HCT116 (cell line): ENCODE measurements around the gene MCC. TPM values are rescaled to one million over a fixed set of nuclear protein-coding genes. Genes with fewer than 3 reads are reported as not detected.
A peak's percentile ranks its signal among the peaks of the same experiment; 100 is the strongest.

Experiments used
- ATAC-seq: fragments of 200-7000 bp; cut with Tn5 transposase; 2 replicates; pipeline ENCODE4 v1.9.1; 2020; ENCODE audit warnings: mild to moderate bottlenecking, moderate library complexity
- BruUV-seq: library from RNA; stranded (reverse); fragments of 400-500 nt; replicated peaks from 2 replicates; lab custom pipeline; 2021; lab: Mats Ljungman, UMichigan
- CTCF ChIA-PET: fragments of 300-600 bp; sonication (Branson Sonifier 250); formaldehyde crosslinking; loops from one replicate; lab custom pipeline; 2021; ENCODE audit warnings: antibody characterized with exemption; lab: Charles Lee
- POLR2A ChIA-PET: fragments of 300-600, 350-600 bp; sonication (Branson Sonifier 250); formaldehyde crosslinking; loops from one replicate; lab custom pipeline; 2021; ENCODE audit warnings: antibody characterized with exemption; lab: Charles Lee
- RAD21 ChIA-PET, 2 experiments: fragments of 300-600 bp; sonication (Branson Sonifier 250); formaldehyde crosslinking; loops; one replicate each; lab custom pipeline; 2023; ENCODE audit warnings: low total read pairs in 2 of 2; ENCODE audit not compliant: uncharacterized antibody in 2 of 2, unreplicated experiment in 2 of 2, low non-redundant PET in 1 of 2; lab: Charles Lee
- DNase-seq: peaks from one replicate; pipeline ENCODE4 v3.0.0-alpha.2; 2010; ENCODE audit warnings: low read depth, low spot score
- H2AFZ ChIP-seq: fragments of 200-600 bp; shearing (Covaris generic), sonication (generic); 2 replicates; pipeline ENCODE4 v1.6.1; 2017; ENCODE audit warnings: low read depth, mixed run types, mixed read lengths, antibody characterized with exemption, low read length; ENCODE audit not compliant: poor library complexity, severe bottlenecking
- H3K27ac ChIP-seq: 2 replicates; pipeline ENCODE4 v1.5.1; 2012; ENCODE audit warnings: low read depth, low read length
- H3K27me3 ChIP-seq: fragments of 200-600 bp; sonication (generic); 2 replicates; pipeline ENCODE4 v1.6.1; 2016; ENCODE audit warnings: mixed run types, low read length, mixed read lengths; ENCODE audit not compliant: insufficient read depth
- H3K36me3 ChIP-seq, 2 experiments: fragments of 200-500 bp in 1 of 2; fragments of 200-600 bp in 1 of 2; sonication (Bioruptor generic) in 1 of 2; sonication (generic) in 1 of 2; 2 replicates each; pipeline versions ENCODE4 v1.5.1 to v1.6.1; 2014 to 2016; ENCODE audit warnings: low read length in 2 of 2, inconsistent platforms in 1 of 2, mixed read lengths in 1 of 2, mixed run types in 1 of 2; ENCODE audit not compliant: insufficient read depth in 2 of 2, control insufficient read depth in 1 of 2
- H3K4me1 ChIP-seq, 2 experiments: fragments of 200-600 bp in 1 of 2; sonication (generic) in 1 of 2; 2 replicates each; pipeline versions ENCODE4 v1.5.1 to v1.6.1; 2012 to 2017; ENCODE audit warnings: low read length in 2 of 2, inconsistent platforms in 1 of 2, mild to moderate bottlenecking in 1 of 2, mixed read lengths in 1 of 2, mixed run types in 1 of 2, moderate library complexity in 1 of 2; ENCODE audit not compliant: insufficient read depth in 2 of 2, control insufficient read depth in 1 of 2
- H3K4me2 ChIP-seq: fragments of 200-600 bp; sonication (generic); 2 replicates; pipeline ENCODE4 v1.6.1; 2017; ENCODE audit warnings: mixed run types, low read length, mixed read lengths
- H3K4me3 ChIP-seq, 2 experiments: fragments of 200-600 bp in 1 of 2; sonication (generic) in 1 of 2; replicated peaks in 1 of 2; 2 replicates each; pipeline ENCODE4 v1.5.1; 2011 to 2016; ENCODE audit warnings: low read length in 2 of 2, control low read depth in 1 of 2, low read depth in 1 of 2, mild to moderate bottlenecking in 1 of 2, mixed read lengths in 1 of 2, mixed run types in 1 of 2
- H3K79me2 ChIP-seq: fragments of 200-600 bp; sonication (generic); 2 replicates; pipeline ENCODE4 v1.6.1; 2017; ENCODE audit warnings: mild to moderate bottlenecking, mixed run types, low read length, moderate library complexity, mixed read lengths; ENCODE audit not compliant: insufficient read depth
- H3K9ac ChIP-seq: fragments of 200-600 bp; sonication (generic); 2 replicates; pipeline ENCODE4 v1.6.1; 2016; ENCODE audit warnings: low read length, mixed read lengths
- H3K9me2 ChIP-seq: fragments of 200-600 bp; sonication (generic), shearing (Covaris generic); 2 replicates; pipeline ENCODE4 v1.6.1; 2017; ENCODE audit warnings: mixed run types, mild to moderate bottlenecking, moderate library complexity; ENCODE audit not compliant: insufficient read depth
- H3K9me3 ChIP-seq, 2 experiments: fragments of 200-500 bp in 1 of 2; fragments of 200-600 bp in 1 of 2; sonication (Bioruptor generic) in 1 of 2; sonication (generic) in 1 of 2; 2 replicates each; pipeline ENCODE4 v1.6.1; 2014 to 2017; ENCODE audit warnings: low read length in 2 of 2, mixed read lengths in 2 of 2, inconsistent platforms in 1 of 2, low read depth in 1 of 2, mild to moderate bottlenecking in 1 of 2, mixed run types in 1 of 2, moderate library complexity in 1 of 2; ENCODE audit not compliant: control insufficient read depth in 1 of 2, insufficient read depth in 1 of 2
- H4K20me1 ChIP-seq: fragments of 200-600 bp; sonication (generic), shearing (Covaris generic); 2 replicates; pipeline ENCODE4 v1.6.1; 2017; ENCODE audit warnings: mixed run types, mild to moderate bottlenecking, moderate library complexity; ENCODE audit not compliant: insufficient read depth
- EZH2 ChIP-seq: fragments of 200-600 bp; sonication (generic); IDR thresholded peaks from 2 replicates; pipeline ENCODE4 v1.6.1; 2017; ENCODE audit warnings: antibody characterized with exemption, mixed run types
- EZH2phosphoT487 ChIP-seq: fragments of 200-600 bp; IDR thresholded peaks from 2 replicates; pipeline ENCODE4 v1.6.1; 2018; ENCODE audit warnings: antibody characterized with exemption, borderline replicate concordance
- JUND ChIP-seq: IDR thresholded peaks from 2 replicates; pipeline ENCODE4 v1.6.1; 2012
- SIN3A ChIP-seq: IDR thresholded peaks from 2 replicates; pipeline ENCODE4 v1.6.1; 2012; ENCODE audit warnings: low read depth
- SP1 ChIP-seq: IDR thresholded peaks from 2 replicates; pipeline ENCODE4 v1.6.1; 2012; ENCODE audit warnings: low read depth
- TCF7L2 ChIP-seq: IDR thresholded peaks from 2 replicates; pipeline ENCODE4 v1.7.0; 2011; ENCODE audit warnings: borderline replicate concordance, inconsistent platforms; ENCODE audit not compliant: insufficient read depth, insufficient read length; ENCODE audit errors: extremely low read depth
- ZFX ChIP-seq: fragments of 450-650 bp; IDR thresholded peaks from 2 replicates; pipeline ENCODE4 v1.6.1; 2017
- intact Hi-C: fragments of 100-400 bp; cut with micrococcal nuclease; formaldehyde crosslinking; loops from 2 replicates; pipeline ENCODE4 v1.10.0; 2022
- total RNA-seq: library from RNA; stranded (reverse); gene quantifications from one replicate; pipeline ENCODE4 v1.2.1, GENCODE V29; 2021; ENCODE audit not compliant: unreplicated experiment
- TF ChIP-seq, protein P1 (sequence below): IDR thresholded peaks from 2 replicates; pipeline ENCODE4 v1.6.1; 2012
- TF ChIP-seq, protein P2 (sequence below), 3 experiments: fragments of 200-600 bp in 1 of 3; sonication (generic) in 1 of 3; IDR thresholded peaks in 2 of 3; conservative IDR thresholded peaks in 1 of 3; 2 replicates each; pipeline ENCODE4 v1.5.1; 2012 to 2017; ENCODE audit warnings: low read depth in 2 of 3, low read length in 2 of 3, antibody characterized with exemption in 1 of 3, borderline replicate concordance in 1 of 3, control low read depth in 1 of 3, mild to moderate bottlenecking in 1 of 3, mixed read lengths in 1 of 3, mixed run types in 1 of 3, moderate library complexity in 1 of 3; ENCODE audit not compliant: insufficient read depth in 1 of 3
- TF ChIP-seq, protein P3 (sequence below): IDR thresholded peaks from 2 replicates; pipeline ENCODE4 v1.6.1; 2012; ENCODE audit warnings: low read depth

The MCC gene
- total RNA-seq, 1 experiment from 2014 or later = 20.1 TPM

DNA sequence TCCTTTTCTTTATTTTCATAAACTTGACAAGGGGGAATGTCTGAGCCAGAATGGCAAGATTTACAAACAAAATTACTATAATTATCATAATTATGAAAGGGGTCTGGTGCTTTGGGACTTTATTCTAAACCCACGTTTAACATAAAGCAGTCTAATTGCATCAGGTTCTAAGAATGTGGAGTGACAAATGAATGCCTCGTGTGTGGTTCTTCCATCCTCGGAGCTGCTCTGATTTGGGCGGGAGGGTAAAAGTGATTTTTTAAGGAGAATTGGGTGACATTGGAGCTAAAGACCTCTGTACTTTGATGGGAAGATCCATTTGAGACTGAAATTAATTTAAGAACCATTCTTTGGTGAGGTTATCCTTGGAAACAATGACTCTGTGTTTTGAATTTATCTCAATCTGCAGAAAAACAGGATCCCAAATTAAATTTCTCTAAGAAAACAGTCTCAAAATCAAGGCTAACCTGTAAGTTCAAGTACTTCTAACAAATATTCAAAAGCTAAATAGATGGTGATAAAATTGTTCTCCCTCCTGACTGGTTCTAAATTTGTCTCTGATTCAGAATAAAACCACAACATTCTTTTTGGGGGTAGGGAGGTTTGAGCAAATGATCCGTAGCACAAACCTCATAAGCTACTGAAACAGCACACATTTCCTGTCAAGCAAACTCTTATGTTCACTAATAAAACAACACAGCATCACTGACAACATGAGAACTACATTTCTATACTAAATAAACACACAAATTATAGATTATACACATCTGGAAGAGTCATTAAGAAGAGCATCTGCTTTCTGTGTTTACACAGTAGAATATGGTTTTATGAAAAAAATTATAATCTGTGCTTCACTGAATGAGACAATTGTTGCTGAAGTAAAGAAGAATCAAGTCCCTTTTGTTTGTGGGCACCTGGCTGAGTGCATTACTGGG lies 426.1 kb downstream of the MCC start:
- no peaks in the 10 kb centered on the region for H4K20me1 ChIP-seq
- H3K4me3 ChIP-seq = no peak overlapping the region
- peaks cover 4 to 5% of the 10 kb centered on the region in 2 experiments; a peak in 2 of 4 replicates for H3K4me1 ChIP-seq
- DNase-seq (no peak), ATAC-seq (no peak)
- no peaks in the 10 kb centered on the region for H3K79me2 ChIP-seq
- no peaks in the 10 kb centered on the region for H3K36me3 ChIP-seq
- H2AFZ ChIP-seq = no peak overlapping the region
- TSS peak; percentile 15 for BruUV-seq
- no peaks in the 10 kb centered on the region for H3K9me3 ChIP-seq
- POLR2A ChIA-PET = no interaction called here
- H3K27ac ChIP-seq = no peak overlapping the region
- no peak for TF ChIP-seq SIN3A
- TF ChIP-seq, protein P1, sequence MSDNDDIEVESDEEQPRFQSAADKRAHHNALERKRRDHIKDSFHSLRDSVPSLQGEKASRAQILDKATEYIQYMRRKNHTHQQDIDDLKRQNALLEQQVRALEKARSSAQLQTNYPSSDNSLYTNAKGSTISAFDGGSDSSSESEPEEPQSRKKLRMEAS = no peak
- no peak for TF ChIP-seq TCF7L2
- no peak for TF ChIP-seq EZH2
- no peak for TF ChIP-seq JUND
- TF ChIP-seq EZH2phosphoT487 = no peak
- TF ChIP-seq, protein P2, sequence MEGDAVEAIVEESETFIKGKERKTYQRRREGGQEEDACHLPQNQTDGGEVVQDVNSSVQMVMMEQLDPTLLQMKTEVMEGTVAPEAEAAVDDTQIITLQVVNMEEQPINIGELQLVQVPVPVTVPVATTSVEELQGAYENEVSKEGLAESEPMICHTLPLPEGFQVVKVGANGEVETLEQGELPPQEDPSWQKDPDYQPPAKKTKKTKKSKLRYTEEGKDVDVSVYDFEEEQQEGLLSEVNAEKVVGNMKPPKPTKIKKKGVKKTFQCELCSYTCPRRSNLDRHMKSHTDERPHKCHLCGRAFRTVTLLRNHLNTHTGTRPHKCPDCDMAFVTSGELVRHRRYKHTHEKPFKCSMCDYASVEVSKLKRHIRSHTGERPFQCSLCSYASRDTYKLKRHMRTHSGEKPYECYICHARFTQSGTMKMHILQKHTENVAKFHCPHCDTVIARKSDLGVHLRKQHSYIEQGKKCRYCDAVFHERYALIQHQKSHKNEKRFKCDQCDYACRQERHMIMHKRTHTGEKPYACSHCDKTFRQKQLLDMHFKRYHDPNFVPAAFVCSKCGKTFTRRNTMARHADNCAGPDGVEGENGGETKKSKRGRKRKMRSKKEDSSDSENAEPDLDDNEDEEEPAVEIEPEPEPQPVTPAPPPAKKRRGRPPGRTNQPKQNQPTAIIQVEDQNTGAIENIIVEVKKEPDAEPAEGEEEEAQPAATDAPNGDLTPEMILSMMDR (IDR thresholded peaks at IDR 0.05 in 2 of 3, conservative IDR thresholded peaks at IDR 0.05 in 1 of 3; ENCODE audit: borderline replicate concordance in 1 of 3, insufficient read depth in 1 of 3, low read depth in 2 of 3, low read length in 2 of 3) = no peak
- TF ChIP-seq, protein P3, sequence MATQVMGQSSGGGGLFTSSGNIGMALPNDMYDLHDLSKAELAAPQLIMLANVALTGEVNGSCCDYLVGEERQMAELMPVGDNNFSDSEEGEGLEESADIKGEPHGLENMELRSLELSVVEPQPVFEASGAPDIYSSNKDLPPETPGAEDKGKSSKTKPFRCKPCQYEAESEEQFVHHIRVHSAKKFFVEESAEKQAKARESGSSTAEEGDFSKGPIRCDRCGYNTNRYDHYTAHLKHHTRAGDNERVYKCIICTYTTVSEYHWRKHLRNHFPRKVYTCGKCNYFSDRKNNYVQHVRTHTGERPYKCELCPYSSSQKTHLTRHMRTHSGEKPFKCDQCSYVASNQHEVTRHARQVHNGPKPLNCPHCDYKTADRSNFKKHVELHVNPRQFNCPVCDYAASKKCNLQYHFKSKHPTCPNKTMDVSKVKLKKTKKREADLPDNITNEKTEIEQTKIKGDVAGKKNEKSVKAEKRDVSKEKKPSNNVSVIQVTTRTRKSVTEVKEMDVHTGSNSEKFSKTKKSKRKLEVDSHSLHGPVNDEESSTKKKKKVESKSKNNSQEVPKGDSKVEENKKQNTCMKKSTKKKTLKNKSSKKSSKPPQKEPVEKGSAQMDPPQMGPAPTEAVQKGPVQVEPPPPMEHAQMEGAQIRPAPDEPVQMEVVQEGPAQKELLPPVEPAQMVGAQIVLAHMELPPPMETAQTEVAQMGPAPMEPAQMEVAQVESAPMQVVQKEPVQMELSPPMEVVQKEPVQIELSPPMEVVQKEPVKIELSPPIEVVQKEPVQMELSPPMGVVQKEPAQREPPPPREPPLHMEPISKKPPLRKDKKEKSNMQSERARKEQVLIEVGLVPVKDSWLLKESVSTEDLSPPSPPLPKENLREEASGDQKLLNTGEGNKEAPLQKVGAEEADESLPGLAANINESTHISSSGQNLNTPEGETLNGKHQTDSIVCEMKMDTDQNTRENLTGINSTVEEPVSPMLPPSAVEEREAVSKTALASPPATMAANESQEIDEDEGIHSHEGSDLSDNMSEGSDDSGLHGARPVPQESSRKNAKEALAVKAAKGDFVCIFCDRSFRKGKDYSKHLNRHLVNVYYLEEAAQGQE = no peak
- TF ChIP-seq ZFX = no peak
- no peak for TF ChIP-seq SP1
- H3K9ac ChIP-seq = no peak overlapping the region
- H3K4me2 ChIP-seq = no peak overlapping the region
- CTCF ChIA-PET = no interaction called here
- intact Hi-C loops = no loop called here
- RAD21 ChIA-PET = no interaction called here
- no peaks in the 10 kb centered on the region for H3K9me2 ChIP-seq
- H3K27me3 ChIP-seq = no peaks in the 10 kb centered on the region
